GM12892 (cell line): ENCODE measurements around the gene TMEM170B. TPM values are rescaled to one million over a fixed set of nuclear protein-coding genes. Genes with fewer than 3 reads are reported as not detected.
A peak's percentile ranks its signal among the peaks of the same experiment; 100 is the strongest.

Source experiments
- DNase-seq: peaks from one replicate; pipeline ENCODE4 v3.0.0; 2011; ENCODE audit not compliant: insufficient read length
- FAIRE-seq: peaks from 2 replicates; lab custom pipeline; 2011; peaks lifted over from hg19 to GRCh38; lab: Jason Lieb, UNC
- POLR2A ChIP-seq: IDR thresholded peaks from 2 replicates; pipeline ENCODE4 v1.6.1; 2011; ENCODE audit warnings: low read depth, low read length, control low read depth
- POLR2AphosphoS5 ChIP-seq: IDR thresholded peaks from 2 replicates; pipeline ENCODE4 v1.6.1; 2011; ENCODE audit warnings: low read depth, low read length, control low read depth
- TAF1 ChIP-seq: IDR thresholded peaks from 2 replicates; pipeline ENCODE4 v1.6.1; 2011; ENCODE audit warnings: low read depth, mild to moderate bottlenecking, control low read depth, low read length, borderline replicate concordance
- polyA plus RNA-seq: library from polyadenylated mRNA; unstranded; fragments of >200 nt; gene quantifications from one replicate; pipeline ENCODE4 v1.2.1, GENCODE V29; 2012; ENCODE audit warnings: missing spikeins, inconsistent platforms; ENCODE audit not compliant: missing spikeins

The TMEM170B gene
- 5.6 TPM for polyA plus RNA-seq

GRCh38 chr6:11537229-11538051 is at the start of gene TMEM170B:
TMEM170B (plus strand) TSS chr6:11537749; CDS start chr6:11538278, 529 bp downstream.
- DNase-seq (peak; percentile 86), FAIRE-seq (peak; percentile 99)
- TF ChIP-seq POLR2AphosphoS5 (no peak), TAF1 (no peak), POLR2A (no peak)

GRCh38 chr6:11490996-11491395 is 46.6 kb upstream of the TMEM170B start:
- FAIRE-seq (peak; percentile 68), DNase-seq (no peak)
- TF ChIP-seq POLR2AphosphoS5: no peak
- TF ChIP-seq TAF1: no peak
- TF ChIP-seq POLR2A: no peak

GRCh38 chr6:11491596-11492463 is 45.7 kb upstream of the TMEM170B start:
- FAIRE-seq (peak; percentile 80), DNase-seq (no peak)
- TF ChIP-seq POLR2AphosphoS5 (no peak), POLR2A (no peak), TAF1 (no peak)

GRCh38 chr6:11492464-11493290 is 44.9 kb upstream of the TMEM170B start:
- no peak for TF ChIP-seq POLR2AphosphoS5
- no peak for TF ChIP-seq TAF1
- TF ChIP-seq POLR2A: no peak
- FAIRE-seq: no peak
- DNase-seq: no peak

- DNase-seq (no peak), FAIRE-seq (no peak)
- TF ChIP-seq POLR2A (no peak), TAF1 (no peak), POLR2AphosphoS5 (no peak)
Observed at GRCh38 chr6:11493974-11494373, 43.6 kb upstream of the TMEM170B start.

- DNase-seq (no peak), FAIRE-seq (no peak)
- TF ChIP-seq POLR2A (no peak), POLR2AphosphoS5 (no peak), TAF1 (no peak)
Observed at GRCh38 chr6:11494786-11495564, 42.6 kb upstream of the TMEM170B start.

GRCh38 chr6:11495565-11496145 is 41.9 kb upstream of the TMEM170B start:
- DNase-seq (no peak), FAIRE-seq (peak; percentile 21)
- TF ChIP-seq POLR2AphosphoS5: no peak
- TF ChIP-seq POLR2A: no peak
- TF ChIP-seq TAF1: no peak

GRCh38 chr6:11496152-11497060 is 41.1 kb upstream of the TMEM170B start:
- DNase-seq (peak; percentile 34), FAIRE-seq (peak; percentile 57)
- TF ChIP-seq TAF1 (no peak), POLR2AphosphoS5 (no peak), POLR2A (no peak)

- no peak for DNase-seq
- FAIRE-seq: no peak
- TF ChIP-seq TAF1 (no peak), POLR2A (no peak), POLR2AphosphoS5 (no peak)
Observed at GRCh38 chr6:11497107-11497506, 40.4 kb upstream of the TMEM170B start.

- TF ChIP-seq POLR2AphosphoS5 (no peak), POLR2A (no peak), TAF1 (no peak)
- FAIRE-seq (no peak), DNase-seq (no peak)
Observed at GRCh38 chr6:11497881-11498280, 39.7 kb upstream of the TMEM170B start.
